GM11168 (cell line): ENCODE measurements around the gene TAF15.

Experiments used
- in situ Hi-C: fragments of 300-500 bp; cut with MboI; formaldehyde crosslinking; loops from one replicate; pipeline ENCODE4 v1.12.0; 2022; ENCODE audit warnings: low sequenced_read_pairs; ENCODE audit not compliant: unreplicated experiment

The TAF15 gene

GRCh38 chr17:35867574-35867973 lies 58.3 kb downstream of the TAF15 start:
- in situ Hi-C loops, result no loop called here

DNA sequence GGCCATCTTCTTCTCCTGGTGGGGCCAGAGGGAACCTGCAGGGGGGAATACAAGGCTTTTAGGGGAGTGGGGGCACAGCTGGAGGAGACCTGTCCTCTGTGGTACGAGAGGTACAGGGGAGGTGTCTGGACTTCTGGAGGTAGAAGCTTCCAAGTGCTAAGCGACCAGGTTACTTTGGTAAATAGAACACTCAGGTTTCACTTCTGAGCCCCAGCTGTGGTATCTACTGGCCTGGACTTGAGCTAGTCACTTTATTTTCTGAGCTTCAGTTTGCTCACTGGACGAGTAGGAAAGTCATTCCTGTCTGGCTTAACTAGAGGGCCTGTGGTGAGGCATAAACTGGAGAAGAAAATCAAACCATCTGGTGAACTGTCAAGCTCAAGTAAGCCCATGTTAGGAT lies 59.5 kb downstream of the TAF15 start, which contains the start of gene HEATR9:
Gene HEATR9 (minus strand): TSS at position 155 of the 400 bp plus-strand sequence. CDS start 149 bp downstream, at position 6.
- in situ Hi-C loops, result no loop called here

DNA sequence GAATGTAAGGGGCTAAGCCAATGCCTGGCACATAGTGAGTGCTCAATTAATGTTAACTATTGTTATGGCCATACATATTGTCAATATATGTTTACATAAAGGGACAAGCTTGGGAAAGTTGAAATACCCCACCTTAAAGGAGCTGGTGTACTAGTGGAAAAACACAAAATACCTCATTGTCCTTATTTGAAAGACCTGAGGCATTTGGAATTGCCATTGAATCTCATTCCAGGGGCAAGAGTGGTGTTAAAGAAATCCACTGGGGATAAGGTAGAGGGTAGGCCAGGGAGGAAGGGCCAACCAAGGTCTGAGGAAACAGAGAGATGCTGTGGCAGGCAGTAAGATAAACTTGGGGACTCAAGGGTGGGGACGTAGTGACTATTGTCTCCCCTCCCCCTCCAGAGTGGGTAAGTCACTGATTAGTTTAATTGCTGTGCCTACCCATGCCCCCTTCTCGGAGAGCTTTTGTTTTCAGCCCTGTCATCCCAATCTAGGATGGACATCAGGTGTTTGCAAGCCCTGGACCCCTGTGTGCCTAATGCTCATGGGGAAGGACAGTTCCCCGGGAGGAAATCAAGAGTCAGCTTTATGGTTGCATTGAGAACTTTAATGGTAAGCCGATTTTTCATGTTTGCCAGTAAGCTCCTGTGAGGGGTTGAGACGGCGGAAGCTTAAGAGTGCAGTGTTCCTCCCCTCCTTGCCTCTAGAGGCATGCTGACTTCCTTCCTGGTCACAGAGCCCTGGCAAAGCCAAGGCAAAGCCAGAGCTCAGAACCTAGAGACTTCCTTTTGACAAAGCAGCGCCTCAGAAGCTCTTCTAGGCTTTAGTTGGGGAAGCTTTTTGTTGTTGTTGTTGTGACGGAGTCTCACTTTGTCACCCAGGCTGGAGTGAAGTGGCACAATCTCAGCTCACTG lies 61.9 kb downstream of the TAF15 start:
- in situ Hi-C loops, result no loop called here

GRCh38 chr17:35872196-35872980 lies 63.1 kb downstream of the TAF15 start:
- in situ Hi-C loops, result no loop called here

DNA sequence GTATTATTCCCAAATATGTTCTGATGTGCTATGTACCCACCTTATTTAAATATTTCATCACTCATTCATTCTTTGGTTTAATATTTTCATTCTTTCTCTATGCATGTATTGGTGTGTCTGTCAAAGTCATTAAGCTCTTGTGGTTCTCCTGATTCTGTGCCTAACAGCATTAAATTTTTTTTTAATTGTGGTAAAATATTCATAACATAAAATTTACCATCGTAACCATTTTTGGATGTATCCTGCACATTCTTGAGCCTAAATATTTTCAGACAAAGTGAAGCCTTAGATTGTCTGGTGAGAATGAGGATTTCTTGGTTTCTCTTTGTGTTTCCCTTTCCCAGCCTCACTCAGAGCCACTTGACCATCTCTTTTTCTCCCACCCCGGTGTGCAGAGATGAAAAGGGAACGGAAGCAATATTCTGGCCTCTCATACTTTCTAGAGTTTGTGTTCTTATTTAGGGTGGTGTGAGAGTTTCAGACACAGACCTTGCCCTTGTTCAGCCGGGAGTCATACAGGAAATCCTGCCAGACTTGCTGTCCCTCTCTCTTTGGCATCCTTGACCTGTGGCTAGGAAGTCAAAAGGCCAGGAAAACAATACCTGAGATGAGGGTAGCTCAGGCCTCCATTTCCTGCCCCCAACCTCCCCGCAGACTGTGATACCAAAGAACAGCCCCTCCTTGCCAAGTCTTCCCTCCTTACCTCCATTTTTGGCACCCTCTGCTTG lies 66.0 kb downstream of the TAF15 start:
- in situ Hi-C loops, result no loop called here

- in situ Hi-C loops, result no loop called here
Measured at GRCh38 chr17:35875800-35876139, 66.5 kb downstream of the TAF15 start.

- in situ Hi-C loops, result no loop called here
Measured at GRCh38 chr17:35876534-35876933, 67.2 kb downstream of the TAF15 start.

- in situ Hi-C loops, result no loop called here
Measured at GRCh38 chr17:35877345-35878029, 68.2 kb downstream of the TAF15 start.

DNA sequence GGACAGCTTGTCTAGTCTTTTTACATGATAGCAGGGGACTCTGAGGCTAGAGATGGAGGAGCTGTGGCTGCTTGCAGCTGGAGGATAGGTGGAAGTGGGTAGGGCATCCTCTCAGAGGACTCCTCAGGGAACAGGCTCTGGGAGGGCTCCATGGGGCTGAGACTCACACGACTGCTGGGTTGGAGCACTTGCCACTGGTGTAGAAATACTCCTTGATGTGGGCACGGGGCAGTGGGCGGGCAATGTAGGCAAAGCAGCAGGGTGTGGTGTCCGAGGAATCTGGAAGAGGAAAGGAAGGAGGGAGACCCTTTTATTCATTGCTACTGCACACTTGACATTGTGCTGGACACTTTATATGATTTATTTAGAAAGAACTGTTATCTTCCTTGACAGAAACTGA lies 69.1 kb downstream of the TAF15 start:
- in situ Hi-C loops, result no loop called here

DNA sequence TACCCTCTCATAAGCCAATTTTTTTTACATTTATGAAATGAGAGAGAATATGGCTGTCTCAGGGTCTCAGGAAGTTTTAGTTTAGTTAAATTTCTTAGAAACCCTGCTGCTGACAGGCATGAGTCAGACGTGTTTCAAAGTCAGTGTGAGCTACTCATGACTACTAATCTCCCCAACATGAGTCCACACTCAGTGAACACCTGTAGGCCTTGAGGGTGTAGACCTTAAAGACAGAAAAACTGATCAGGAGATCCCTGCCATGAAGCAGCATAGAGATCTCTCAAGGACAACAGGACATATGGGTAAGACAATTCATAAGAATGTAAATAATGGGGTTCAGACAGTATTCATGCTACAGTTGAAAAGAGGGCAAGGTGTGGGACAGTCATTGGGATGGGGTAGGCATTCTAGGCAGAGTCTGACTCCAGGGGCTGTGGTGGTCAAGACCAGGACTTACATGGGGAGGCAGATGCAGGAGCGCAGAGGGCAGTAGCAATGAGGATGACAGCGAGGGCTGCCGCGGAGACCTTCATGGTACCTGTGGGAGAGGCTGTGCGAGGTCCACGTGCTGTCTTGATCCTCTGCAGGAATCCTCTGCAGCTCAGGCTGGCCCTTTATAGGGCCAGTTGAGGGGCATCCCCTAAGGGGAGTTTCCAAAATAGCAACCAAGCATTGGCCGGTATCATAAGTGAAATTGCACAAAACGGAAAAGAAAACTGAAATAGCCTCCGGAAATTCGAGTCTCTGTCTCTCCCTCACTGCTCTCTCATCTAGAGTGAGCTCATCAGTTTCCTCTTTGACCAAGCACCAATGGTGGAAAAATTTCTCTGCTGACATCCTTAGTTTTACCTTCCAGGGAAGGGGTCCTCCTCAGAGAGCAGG lies 70.7 kb downstream of the TAF15 start, which contains the start of gene CCL5:
Gene CCL5 (minus strand): TSS at position 588 of the 882 bp plus-strand sequence.
- in situ Hi-C loops, result no loop called here

DNA sequence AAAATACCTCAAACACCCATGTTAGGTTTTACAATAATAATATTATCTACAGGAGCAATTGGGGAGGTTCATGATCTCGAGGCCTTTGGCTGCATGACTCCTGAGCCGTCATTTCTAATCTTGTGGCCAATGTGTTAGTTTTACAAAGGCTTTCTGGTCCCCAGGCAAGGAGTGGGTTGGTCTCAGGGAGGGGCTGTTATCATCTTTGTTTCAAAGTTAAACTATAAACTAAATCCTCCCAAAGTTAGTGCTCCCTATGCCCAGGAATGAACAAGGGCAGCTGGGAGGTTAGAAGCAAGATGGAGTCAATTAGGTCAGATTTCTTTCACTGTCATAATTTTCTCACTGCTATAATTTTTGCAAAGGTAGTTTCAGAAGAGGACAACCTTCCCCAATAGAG lies 80.0 kb downstream of the TAF15 start:
- in situ Hi-C loops, result no loop called here

GRCh38 chr17:35889818-35890773 lies 80.8 kb downstream of the TAF15 start:
- in situ Hi-C loops, result no loop called here

- in situ Hi-C loops, result no loop called here
Measured at GRCh38 chr17:35890774-35891155, 81.5 kb downstream of the TAF15 start.

GRCh38 chr17:35891269-35891668 lies 82.0 kb downstream of the TAF15 start:
- in situ Hi-C loops, result no loop called here

DNA sequence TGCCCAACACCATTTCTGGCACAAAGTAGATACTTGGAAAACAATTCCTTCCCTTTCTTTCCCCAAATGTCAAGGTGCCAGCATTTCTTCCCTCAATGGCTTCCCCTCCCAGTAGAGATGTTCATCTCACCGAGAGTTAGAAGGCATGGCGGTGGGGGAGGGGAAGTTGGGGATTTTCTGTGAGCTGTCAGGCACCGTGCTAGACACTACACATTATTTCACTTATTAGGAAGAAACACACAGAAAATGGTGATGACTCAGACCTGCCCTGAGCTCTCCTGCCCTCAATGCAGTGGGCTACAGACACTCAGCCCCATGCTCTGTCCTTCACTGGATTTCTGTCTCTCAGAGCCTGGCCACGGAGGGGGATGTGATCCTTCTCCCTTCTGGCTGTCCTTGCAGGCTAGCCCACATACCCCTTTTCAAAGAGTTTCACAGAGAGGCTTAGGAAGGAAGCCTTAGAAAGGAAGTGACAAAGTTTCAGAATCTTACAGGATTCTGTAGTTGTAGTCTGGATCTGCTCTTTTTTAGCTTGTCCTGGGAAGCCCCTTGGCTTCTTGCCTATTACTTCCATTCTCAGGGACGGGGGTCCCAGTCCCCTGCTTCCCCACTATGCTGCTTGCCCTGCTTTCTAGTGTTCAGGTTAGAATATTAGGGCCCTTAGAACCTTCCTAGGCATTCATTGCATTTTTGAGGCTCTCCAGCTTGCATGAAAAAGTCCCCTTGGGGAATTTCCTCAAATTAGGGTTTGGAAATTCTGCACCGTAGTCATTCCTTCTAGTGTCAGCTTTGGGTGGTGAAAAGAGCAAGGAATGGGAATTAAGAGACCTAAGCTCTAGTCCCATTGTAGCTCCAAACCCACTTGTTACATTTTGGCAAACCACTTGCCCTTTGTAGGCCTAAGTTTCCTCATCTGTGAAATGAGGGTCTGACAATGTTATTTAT lies 83.1 kb downstream of the TAF15 start:
- in situ Hi-C loops, result no loop called here

DNA sequence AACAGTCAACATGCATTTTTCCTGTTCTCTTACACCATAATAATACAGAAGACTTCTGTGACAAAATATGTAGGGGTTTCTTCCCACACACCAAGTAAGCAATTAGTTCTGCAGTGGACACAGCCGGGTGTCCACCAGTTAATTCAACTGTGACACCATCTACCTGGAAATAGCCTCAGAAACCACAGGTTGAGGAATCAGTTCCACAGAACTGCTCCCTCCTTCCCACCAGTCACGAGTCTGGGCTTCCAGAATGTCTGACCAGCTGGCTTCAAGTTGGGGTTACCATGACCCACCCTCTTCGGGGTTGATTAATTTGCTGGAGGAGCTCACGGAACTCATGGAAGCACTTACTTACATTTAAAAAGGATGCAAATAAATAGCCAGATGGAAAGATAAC lies 84.5 kb downstream of the TAF15 start:
- in situ Hi-C loops, result no loop called here

- in situ Hi-C loops, result no loop called here
Measured at GRCh38 chr17:35894206-35894605, 84.9 kb downstream of the TAF15 start.
